Activated CD8-positive, alpha-beta T cell treated with anti-CD3 and anti-CD28 coated beads, Interleukin-2, amount 10 ng/mL, durations not matched to agents 7 days and 5 days (primary cell): ENCODE results near the gene MAD1L1. TPM values are rescaled to one million over a fixed set of nuclear protein-coding genes. Genes with fewer than 3 reads are reported as not detected.
"Not testable (repeated sequence)": the region's sequence is repeated elsewhere in the genome, so short reads cannot be mapped to it uniquely, and the experiment has no call there.

Experiments used
- ATAC-seq: fragments of 150-1000 bp; cut with Tn5 transposase; one replicate; pipeline ENCODE4 v1.10.0; 2021; ENCODE audit warnings: moderate library complexity
- CTCF ChIA-PET: fragments of 350-600 bp; sonication (Branson Sonifier 250); formaldehyde crosslinking; loops from one replicate; lab custom pipeline; 2021; ENCODE audit warnings: antibody characterized with exemption; lab: Charles Lee
- POLR2A ChIA-PET: fragments of 350-600 bp; sonication (Branson Sonifier 250); formaldehyde crosslinking; loops from one replicate; lab custom pipeline; 2021; ENCODE audit warnings: antibody characterized with exemption; lab: Charles Lee
- DNase-seq: peaks from one replicate; pipeline ENCODE4 v3.0.0-alpha.2; 2020
- H3K27ac Mint-ChIP-seq: one replicate; pipeline ENCODE4 v1.8.0; 2021; ENCODE audit warnings: mild to moderate bottlenecking, mixed read lengths
- H3K27me3 Mint-ChIP-seq: one replicate; pipeline ENCODE4 v1.8.0; 2021; ENCODE audit warnings: low read depth, mixed read lengths
- H3K36me3 Mint-ChIP-seq: one replicate; pipeline ENCODE4 v1.8.0; 2021; ENCODE audit warnings: low read depth, mixed read lengths
- H3K4me1 Mint-ChIP-seq: one replicate; pipeline ENCODE4 v1.8.0; 2021; ENCODE audit warnings: low read depth, mixed read lengths
- H3K4me3 Mint-ChIP-seq: one replicate; pipeline ENCODE4 v1.8.0; 2021; ENCODE audit warnings: mild to moderate bottlenecking, mixed read lengths
- H3K9me3 Mint-ChIP-seq: one replicate; pipeline ENCODE4 v1.8.0; 2022; ENCODE audit warnings: mixed read lengths; ENCODE audit not compliant: insufficient read depth
- total RNA-seq, 2 experiments: library from RNA; stranded (reverse); gene quantifications; one replicate each; pipeline ENCODE4 v1.2.3, GENCODE V29; 2021

MAD1L1 gene
- total RNA-seq, 2 experiments from 2014 or later: 79.8 to 82.7 TPM

DNA sequence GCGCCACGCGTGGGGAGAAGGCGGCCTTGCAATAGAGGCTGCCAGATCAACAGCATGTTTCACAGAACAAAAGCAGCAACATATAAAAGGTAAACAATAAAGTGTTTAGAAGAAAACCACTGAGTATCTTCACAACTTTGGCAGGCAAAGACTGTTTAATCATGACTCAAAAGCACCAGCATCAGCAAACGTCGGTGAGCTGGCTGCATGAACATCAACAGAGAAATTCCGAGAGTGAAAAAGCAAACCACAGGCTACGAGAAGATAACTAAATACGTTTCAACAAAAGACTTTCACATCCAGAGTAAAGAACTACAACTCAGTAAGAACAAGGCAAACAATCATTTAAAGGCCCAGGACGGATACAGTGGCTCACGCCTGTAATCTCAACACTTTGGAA lies 172.0 kb downstream of the MAD1L1 start:
- H3K4me3 Mint-ChIP-seq: no peak overlapping the region
- ATAC-seq (no peak), DNase-seq (no peak)
- no peaks in the 10 kb centered on the region for H3K27me3 Mint-ChIP-seq
- no peak overlapping the region for H3K27ac Mint-ChIP-seq
- ChIA-PET POLR2A (interaction anchor here (0.7 kb wide), 1 partner anchor 60 kb away, joined by 3 read pairs; no protein-coding TSS in a partner anchor), CTCF (no interaction called here)
- peaks cover 16% of the 10 kb centered on the region for H3K36me3 Mint-ChIP-seq
- H3K4me1 Mint-ChIP-seq: peaks cover 4% of the 10 kb centered on the region
- no peaks in the 10 kb centered on the region for H3K9me3 Mint-ChIP-seq

DNA sequence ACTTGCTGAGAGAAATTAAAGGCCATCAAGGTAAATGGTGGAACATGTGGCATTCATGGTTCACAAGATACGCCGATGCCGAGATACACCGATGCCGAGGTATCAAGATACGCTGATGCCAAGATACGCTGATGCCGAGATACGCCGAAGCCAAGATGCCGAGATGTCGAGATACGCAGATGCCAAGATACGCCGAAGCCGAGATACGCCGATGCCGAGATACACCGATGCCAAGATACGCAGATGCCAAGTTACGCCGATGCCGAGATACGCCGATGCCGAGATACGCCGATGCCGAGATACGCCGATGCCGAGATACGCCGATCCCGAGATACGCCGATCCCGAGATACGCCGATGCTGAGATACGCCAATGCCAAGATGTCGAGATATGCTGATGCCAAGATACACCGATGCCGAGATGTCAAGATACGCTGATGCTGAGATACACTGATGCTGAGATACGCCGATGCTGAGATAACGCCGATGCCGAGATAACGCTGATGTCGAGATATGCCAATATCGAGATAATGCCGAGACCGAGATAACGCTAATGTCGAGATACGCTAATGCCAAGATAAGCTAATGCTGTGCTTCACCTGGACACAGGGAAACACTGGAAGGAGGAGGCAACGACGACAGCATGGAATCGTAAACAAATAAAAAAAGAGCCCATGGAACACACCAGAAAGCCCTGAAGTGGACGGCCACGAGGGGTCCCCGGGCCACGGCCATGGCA lies 172.6 kb downstream of the MAD1L1 start:
- ChIA-PET CTCF (no interaction called here), POLR2A (interaction anchor here (0.7 kb wide), 1 partner anchor 59 kb away, joined by 3 read pairs; no protein-coding TSS in a partner anchor)
- no peaks in the 10 kb centered on the region for H3K27me3 Mint-ChIP-seq
- peak overlapping the region; percentile 62 for H3K27ac Mint-ChIP-seq
- no peaks in the 10 kb centered on the region for H3K9me3 Mint-ChIP-seq
- ATAC-seq (no peak), DNase-seq (no peak)
- peaks cover 14% of the 10 kb centered on the region for H3K36me3 Mint-ChIP-seq
- no peak overlapping the region for H3K4me3 Mint-ChIP-seq
- peaks cover 2% of the 10 kb centered on the region for H3K4me1 Mint-ChIP-seq

DNA sequence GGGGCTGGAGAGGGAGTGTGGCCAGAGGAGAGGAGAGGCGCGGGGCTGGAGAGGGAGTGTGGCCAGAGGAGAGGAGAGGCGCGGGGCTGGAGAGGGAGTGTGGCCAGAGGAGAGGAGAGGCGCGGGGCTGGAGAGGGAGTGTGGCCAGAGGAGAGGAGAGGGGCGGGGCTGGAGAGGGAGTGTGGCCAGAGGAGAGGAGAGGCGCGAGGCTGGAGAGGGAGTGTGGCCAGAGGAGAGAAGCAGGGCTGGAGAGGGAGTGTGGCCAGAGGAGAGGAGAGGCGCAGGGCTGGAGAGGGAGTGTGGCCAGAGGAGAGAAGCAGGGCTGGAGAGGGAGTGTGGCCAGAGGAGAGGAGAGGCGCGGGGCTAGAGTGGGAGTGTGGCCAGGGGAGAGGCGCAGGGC lies 174.5 kb downstream of the MAD1L1 start:
- POLR2A ChIA-PET, H3K27ac Mint-ChIP-seq, H3K4me1 Mint-ChIP-seq, ATAC-seq, H3K27me3 Mint-ChIP-seq, DNase-seq, H3K9me3 Mint-ChIP-seq, H3K4me3 Mint-ChIP-seq, CTCF ChIA-PET: not testable (repeated sequence)
- H3K36me3 Mint-ChIP-seq: peaks cover 14% of the 10 kb centered on the region

DNA sequence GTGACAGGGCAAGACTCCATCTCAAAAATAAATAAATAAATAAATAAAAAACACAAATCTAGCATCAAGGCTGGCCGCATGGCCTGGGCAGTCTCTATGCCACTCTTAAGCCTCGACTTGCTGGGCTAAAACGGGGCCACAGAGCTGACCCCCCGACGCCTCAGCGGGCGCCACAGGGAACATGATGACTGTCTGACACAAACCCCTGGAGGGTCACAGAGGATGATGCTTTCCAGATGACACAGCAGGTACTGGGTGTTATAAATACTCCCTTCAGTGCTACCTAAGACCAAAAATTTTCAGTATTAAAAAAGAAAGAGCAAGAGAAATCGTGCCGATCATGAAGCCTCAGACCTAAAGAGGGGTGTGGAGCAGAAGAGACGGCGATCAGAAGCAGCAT lies 176.8 kb downstream of the MAD1L1 start:
- no peaks in the 10 kb centered on the region for H3K9me3 Mint-ChIP-seq
- H3K27ac Mint-ChIP-seq: no peak overlapping the region
- H3K4me3 Mint-ChIP-seq: no peak overlapping the region
- ChIA-PET POLR2A (interaction anchor here (0.6 kb wide), 1 partner anchor 393 kb away, joined by 5 read pairs; no protein-coding TSS in a partner anchor), CTCF (no interaction called here)
- H3K4me1 Mint-ChIP-seq: peaks cover 6% of the 10 kb centered on the region
- H3K36me3 Mint-ChIP-seq: peaks cover 14% of the 10 kb centered on the region
- H3K27me3 Mint-ChIP-seq: no peaks in the 10 kb centered on the region
- DNase-seq (no peak), ATAC-seq (no peak)

DNA sequence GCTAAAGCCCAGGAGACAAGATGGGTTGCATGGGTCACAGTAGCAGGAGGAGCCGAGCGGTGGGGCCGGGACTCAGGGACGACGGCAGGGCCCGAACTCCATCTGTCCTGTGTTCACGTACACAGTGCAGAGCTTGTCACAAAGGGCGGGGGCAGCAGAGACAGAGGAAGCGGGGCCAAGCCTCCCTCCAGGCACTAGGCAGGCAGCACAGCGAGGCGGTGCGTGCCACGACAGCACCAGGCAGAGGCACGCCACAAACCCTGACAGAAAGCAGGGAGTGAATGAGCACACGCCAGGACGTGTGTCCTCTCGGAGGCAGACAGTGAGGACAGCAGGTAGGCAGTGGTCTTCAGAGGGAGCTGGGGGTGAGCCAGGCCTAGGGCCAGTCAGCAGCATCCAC lies 177.8 kb downstream of the MAD1L1 start:
- no peak overlapping the region for H3K4me3 Mint-ChIP-seq
- ChIA-PET CTCF (no interaction called here), POLR2A (interaction anchor here (1.1 kb wide), 1 partner anchor 11 kb away, joined by 3 read pairs; no protein-coding TSS in a partner anchor)
- H3K4me1 Mint-ChIP-seq: peaks cover 14% of the 10 kb centered on the region
- ATAC-seq (no peak), DNase-seq (no peak)
- H3K36me3 Mint-ChIP-seq: peaks cover 4% of the 10 kb centered on the region
- no peak overlapping the region for H3K27ac Mint-ChIP-seq
- H3K9me3 Mint-ChIP-seq: no peaks in the 10 kb centered on the region
- H3K27me3 Mint-ChIP-seq: no peaks in the 10 kb centered on the region

DNA sequence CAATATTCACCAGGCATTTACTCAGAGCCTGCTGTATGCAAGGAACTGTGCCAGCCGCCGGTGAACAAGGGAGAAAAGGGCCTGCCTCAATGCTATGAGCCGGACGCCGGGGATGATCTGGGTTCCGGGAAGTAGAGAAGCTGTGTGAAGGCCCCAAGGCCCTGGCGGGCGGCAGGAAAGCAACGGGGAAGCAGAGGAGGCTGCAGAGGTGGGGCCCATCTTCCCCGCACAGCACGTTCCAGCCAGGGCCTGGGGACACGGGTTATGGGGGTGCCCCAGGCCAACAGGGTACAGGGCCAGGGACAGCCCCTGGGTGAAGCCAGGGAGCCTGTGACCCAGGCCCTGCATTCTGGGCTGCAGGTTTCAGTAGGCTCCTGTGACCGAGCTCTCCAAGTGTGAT lies 179.3 kb downstream of the MAD1L1 start:
- DNase-seq (no peak), ATAC-seq (no peak)
- Mint-ChIP-seq H3K9me3 (no peaks in the 10 kb centered on the region), H3K4me3 (no peak overlapping the region), H3K36me3 (no peaks in the 10 kb centered on the region), H3K27me3 (no peaks in the 10 kb centered on the region), H3K27ac (no peak overlapping the region), H3K4me1 (peaks cover 19% of the 10 kb centered on the region)
- ChIA-PET POLR2A (no interaction called here), CTCF (no interaction called here)

DNA sequence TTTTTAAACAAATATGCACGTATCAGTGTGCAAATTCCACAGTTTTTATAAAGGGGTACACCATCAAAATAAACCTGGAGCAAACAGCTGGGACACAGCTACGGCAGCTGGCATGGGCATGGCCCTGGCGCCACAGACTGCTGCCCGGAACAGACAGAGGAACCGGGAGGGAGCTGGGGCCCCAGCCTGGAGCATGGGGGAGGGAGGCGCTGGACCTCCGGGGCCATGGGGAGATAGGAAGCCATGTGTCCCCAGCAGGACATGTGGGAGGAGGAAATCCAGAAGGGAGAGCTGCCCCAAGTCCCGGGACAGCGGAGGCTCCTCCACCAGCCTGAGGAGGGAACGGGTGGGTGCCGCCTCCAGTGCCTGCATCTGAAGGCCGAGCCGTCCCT lies 180.1 kb downstream of the MAD1L1 start:
- ChIA-PET POLR2A (no interaction called here), CTCF (no interaction called here)
- no peaks in the 10 kb centered on the region for H3K36me3 Mint-ChIP-seq
- ATAC-seq (no peak), DNase-seq (no peak)
- H3K4me3 Mint-ChIP-seq: no peak overlapping the region
- peaks cover 19% of the 10 kb centered on the region for H3K4me1 Mint-ChIP-seq
- no peak overlapping the region for H3K27ac Mint-ChIP-seq
- H3K27me3 Mint-ChIP-seq: no peaks in the 10 kb centered on the region
- no peaks in the 10 kb centered on the region for H3K9me3 Mint-ChIP-seq

DNA sequence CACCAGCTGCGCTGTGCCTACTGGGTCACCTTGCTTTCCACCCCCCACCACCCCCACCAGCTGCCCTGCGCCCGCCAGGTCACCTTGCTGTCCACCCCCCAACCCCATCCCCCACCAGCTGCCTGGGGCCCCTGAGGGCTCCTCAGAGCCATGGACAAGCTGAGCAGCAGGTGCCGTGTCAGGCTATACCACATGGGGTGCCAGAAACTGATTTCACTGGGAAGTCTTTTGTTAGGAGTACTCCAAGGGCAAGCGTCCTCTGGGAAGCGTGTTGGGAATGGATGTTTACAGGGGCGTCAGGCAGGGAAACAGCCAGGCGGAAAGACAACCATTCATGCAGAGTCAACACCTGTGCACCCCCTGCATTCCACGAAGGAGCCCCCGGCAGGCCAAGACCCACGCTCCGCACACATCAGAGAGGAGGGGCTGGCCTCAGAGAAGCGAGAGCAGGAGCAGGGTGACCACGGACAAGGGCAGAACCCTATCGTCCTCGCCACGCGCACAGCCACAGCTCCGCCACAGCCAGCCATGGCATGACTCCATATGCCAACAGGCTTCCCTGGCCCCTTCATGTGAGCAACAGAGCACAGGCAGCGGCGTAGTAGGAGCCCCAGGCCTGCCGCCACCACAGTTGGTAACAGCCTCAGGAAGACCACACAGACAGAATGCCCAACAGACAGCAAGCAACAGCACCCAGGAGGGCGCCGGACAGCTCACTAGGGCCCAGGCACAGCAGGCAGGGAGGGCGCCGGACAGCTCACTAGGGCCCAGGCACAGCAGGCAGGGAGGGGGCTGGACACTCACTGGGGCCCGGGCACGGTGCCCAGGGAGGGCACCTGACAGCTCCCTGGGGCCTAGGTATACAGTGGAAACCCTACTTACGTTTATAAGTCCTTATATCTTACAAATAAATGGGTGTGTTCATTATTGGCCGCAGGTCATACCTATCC lies 180.8 kb downstream of the MAD1L1 start:
- H3K4me1 Mint-ChIP-seq: peaks cover 19% of the 10 kb centered on the region
- ChIA-PET CTCF (no interaction called here), POLR2A (no interaction called here)
- H3K36me3 Mint-ChIP-seq: no peaks in the 10 kb centered on the region
- no peak overlapping the region for H3K27ac Mint-ChIP-seq
- DNase-seq (no peak), ATAC-seq (no peak)
- H3K9me3 Mint-ChIP-seq: no peaks in the 10 kb centered on the region
- no peak overlapping the region for H3K4me3 Mint-ChIP-seq
- H3K27me3 Mint-ChIP-seq: no peaks in the 10 kb centered on the region

DNA sequence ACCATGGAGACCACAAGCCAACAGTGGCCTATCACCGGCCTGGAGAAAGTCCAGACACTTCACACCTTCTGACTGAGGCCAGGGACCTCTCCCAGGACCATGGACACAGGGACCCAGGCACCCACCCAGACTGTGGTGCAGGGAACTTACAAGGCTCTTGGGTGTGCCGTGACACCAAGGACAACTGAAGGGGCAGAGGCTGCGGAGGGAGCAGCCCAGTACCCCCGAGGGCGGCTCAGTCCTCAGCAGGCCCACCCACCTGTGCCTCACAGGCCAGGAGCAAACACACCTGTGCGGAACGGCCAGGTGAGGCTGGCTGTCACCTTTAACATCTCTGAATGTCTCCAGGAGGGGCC lies 182.3 kb downstream of the MAD1L1 start:
- Mint-ChIP-seq H3K36me3 (no peaks in the 10 kb centered on the region), H3K9me3 (no peaks in the 10 kb centered on the region), H3K4me1 (peaks cover 17% of the 10 kb centered on the region), H3K27ac (no peak overlapping the region), H3K4me3 (no peak overlapping the region), H3K27me3 (no peaks in the 10 kb centered on the region)
- DNase-seq (no peak), ATAC-seq (no peak)
- CTCF ChIA-PET: no interaction called here
- POLR2A ChIA-PET: no interaction called here

DNA sequence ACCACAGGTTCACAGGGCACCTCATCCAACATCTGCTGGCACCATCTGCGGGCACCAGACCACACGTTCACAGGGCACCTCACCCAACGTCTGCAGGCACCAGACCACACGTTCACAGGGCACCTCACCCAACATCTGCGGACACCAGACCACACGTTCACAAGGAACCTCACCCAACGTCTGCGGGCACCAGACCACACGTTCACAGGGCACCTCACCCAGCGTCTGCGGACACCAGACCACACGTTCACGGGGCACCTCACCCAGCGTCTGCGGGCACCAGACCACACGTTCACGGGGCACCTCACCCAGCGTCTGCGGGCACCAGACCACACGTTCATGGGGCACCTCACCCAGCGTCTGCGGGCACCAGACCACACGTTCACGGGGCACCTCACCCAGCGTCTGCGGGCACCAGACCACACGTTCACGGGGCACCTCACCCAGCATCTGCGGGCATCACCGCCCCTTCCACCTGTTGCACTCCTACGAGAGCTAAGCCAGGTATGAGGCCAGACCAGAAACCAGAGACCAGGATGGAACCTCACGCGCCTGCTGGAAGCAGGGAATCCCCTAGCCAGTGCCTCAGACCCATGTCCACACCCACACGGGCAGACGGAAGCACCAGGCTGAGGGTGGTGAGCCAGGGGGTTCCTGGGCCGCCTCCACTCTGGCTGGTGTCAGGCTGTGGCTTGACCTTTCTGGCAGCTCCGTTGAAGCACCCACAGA lies 182.8 kb downstream of the MAD1L1 start:
- CTCF ChIA-PET: no interaction called here
- Mint-ChIP-seq H3K27ac (no peak overlapping the region), H3K4me1 (peaks cover 17% of the 10 kb centered on the region), H3K27me3 (no peaks in the 10 kb centered on the region), H3K4me3 (no peak overlapping the region), H3K36me3 (no peaks in the 10 kb centered on the region), H3K9me3 (no peaks in the 10 kb centered on the region)
- ATAC-seq (no peak), DNase-seq (no peak)
- POLR2A ChIA-PET: no interaction called here

DNA sequence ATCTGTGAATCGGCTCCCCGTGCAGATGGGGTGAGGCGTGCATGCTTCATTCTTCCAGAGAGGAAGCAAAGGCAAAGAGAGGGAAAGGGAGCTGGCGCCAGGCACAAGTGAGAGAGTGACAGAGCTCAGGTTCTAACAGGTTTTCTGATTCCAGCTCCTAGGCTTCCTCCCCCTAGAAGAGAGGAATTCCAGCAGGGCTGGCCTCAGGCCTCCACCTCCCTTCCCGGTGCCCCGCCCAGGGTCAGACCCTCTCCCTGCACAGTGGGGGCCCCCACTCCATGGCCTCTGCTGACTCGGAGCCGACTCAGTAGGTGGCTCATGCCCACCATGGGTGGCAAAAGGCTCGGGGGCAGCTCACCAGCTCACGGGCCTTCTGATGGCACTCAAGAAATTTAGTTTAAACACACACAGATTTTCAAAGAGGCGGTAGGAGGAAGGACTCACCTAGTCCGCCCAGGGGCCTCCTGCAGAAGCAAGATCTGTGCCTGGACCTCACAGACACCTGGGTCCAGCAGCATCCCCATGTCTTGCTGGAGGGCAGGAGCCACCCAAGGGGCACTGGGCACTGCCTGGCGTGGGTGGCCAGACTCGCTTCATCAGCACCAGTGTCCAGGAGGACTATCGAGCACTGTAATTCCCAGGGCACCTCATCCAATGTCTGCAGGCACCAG lies 183.5 kb downstream of the MAD1L1 start:
- DNase-seq (no peak), ATAC-seq (no peak)
- no peak overlapping the region for H3K27ac Mint-ChIP-seq
- POLR2A ChIA-PET: no interaction called here
- no peak overlapping the region for H3K4me3 Mint-ChIP-seq
- CTCF ChIA-PET: no interaction called here
- H3K9me3 Mint-ChIP-seq: no peaks in the 10 kb centered on the region
- no peaks in the 10 kb centered on the region for H3K36me3 Mint-ChIP-seq
- H3K4me1 Mint-ChIP-seq: peaks cover 17% of the 10 kb centered on the region
- H3K27me3 Mint-ChIP-seq: no peaks in the 10 kb centered on the region
